ENCODE results near the gene DCDC2C. TPM values are rescaled to one million over a fixed set of nuclear protein-coding genes. Genes with fewer than 3 reads are reported as not detected.

DCDC2C gene
- polyA plus RNA-seq, 10 donors: 0.16 to 1.1 (median 0.42) TPM; not detected in 2

DNA sequence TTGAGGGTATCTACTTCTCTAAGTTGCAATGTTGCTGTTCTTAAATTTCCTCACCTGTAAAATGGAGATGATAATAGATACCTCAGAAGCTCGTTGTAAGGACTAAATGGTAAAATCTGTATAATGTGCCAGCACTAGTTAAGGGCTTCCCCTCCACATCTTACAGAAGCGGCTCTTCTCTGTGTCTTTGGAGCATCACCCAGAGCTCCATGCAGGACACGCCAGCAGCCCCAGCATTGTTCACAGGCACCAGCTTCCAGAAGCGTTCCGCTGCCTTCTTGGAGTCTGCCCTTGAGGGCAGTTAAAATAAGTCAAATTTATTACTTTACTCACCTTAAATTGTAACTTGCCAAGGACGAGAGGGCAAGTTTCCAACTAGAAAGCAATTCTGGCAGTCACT is 5.8 kb downstream of the DCDC2C start:
- no peak for DNase-seq

DNA sequence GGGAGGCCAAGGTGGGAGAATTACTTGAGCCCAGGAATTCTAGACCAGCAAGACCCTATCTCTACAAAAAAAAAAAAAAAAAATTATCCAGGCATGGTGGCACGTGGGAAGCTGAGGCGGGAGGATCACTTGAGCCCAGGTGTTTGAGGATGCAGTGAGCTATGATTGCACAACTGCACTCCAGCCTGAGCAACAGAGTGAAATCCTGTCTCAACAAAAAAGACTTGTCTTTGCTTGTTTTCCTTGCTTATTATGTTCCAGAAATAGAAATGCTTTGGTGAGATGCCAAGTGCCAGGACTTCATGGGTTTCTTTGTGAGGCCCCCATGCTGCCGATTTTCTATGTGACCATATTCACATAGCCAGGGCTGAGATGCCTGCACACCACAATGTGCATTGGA is 9.0 kb downstream of the DCDC2C start:
- no peak for DNase-seq

DNA sequence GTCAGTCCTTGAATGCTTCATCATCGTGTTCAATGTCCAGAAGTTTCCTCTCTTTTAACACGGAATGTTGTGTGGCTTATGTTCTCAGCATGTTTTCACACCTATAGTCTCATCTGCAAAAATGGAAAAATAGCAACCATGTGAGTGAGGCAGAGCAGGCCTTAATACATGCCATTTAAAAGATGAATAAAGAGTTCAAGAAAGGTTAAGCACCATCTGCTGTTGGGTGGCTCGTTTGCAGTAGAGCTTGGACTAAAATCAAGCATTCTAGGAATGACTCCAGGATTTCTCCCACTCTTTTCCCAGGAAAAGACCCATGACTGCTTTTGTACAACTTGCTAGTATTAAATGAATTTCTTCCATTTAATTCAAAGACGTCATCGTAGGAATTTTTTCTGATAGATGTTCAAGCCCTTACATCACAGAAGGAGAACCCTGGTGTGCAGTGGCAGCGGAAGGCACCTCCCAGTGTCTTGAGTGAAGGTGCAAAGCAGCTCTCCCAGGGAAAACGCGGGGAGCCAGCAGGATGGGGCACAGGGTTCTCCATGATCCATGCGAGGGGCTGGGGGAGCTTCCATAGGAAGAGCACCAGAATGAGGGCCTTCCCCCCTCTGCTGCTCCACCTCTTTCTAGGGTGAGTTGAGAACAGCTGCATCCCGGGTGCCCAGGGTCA is 9.6 kb downstream of the DCDC2C start:
- peak; percentile 34 to 75 (median 46) for DNase-seq

DNA sequence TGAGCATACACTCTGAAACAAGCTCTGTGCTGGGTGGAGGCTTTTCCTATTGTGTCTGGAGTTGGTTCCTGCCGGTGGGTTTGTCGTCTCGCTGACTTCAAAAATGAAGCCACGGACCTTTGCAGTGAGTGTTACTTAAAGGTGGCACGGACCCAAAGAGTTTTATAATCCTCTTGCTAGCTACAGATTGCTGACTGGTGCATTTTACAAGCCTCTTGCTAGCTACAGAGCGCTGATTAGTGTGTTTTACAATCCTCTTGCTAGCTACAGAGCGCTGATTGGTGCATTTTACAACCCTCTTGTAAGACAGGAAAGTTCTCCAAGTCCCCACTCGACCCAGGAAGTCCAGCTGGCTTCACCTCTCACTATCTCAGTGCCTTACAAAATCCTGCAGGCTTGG is 15.3 kb downstream of the DCDC2C start:
- DNase-seq: no peak

DNA sequence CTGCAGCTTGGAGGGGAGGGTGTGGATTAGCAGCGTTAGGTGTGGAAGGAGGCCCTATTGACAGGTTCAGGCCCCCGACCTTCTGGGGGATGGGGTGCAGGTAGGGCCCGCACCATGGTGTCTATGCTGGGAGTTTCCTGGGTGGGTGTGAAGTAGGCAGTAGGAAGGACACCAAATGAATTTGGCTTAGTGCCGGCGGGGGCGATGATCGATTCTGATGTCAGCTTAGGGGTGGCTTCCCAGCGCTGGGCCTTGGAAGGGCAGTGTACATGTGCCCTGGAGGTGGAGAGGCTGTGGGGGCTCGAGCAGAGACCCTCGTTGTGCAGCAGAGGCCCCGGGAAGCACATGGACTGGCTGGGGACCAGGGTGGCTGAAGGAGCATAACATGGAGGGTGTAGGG is 21.6 kb downstream of the DCDC2C start:
- no peak for DNase-seq

DNA sequence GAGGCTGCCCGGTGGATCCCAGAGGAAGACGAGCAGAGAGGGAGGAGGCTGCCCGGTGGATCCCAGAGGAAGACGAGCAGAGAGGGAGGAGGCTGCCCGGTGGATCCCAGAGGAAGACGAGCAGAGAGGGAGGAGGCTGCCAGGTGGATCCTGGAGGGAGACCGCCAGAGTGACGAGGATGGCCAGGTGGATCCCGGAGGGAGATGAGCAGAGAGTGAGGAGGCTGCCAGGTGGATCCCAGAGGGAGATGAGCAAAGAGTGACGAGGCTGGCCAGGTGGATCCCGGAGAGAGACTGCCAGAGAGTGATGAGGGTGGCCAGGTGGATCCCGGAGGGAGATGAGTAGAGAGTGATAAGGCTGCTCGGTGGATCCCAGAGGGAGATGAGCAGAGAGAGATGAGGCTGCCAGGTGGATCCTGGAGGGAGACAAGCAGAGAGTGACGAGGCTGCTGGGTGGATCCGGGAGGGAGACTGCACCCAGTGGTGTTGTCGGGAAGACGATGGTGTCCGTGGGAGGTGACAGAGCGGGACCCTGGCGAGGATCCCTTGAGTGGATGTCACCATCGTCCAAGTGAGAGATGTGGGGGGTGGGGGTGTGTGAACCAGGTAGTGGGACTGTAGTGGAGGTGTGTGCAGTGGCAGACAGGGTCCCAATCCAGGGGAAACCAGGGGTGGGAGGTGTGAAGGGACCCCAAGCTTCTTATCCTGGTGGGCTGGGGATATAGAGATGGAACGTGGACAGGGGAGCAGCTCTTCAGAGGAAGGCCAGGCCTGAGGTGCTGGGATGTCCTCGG is 22.3 kb downstream of the DCDC2C start:
- no peak for DNase-seq

DNA sequence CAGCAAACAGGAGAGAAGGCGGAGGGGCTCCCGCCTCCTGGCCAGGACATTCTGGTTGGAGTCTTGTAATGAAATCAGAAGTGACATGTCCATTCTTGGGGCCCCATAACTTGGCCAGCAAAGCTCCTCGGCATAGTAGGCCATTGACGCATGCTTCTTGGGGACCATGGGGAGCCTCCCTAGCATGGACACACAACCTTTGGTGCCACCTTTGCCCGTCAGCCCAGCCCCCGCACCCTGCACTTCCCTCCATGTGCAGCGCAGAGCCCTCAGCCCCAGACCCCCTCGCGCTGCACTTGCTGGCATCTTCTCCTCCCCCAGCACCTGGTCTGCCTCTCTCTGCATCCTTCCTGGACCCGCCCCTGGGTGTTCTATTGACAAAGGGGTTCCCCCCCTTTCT is 23.1 kb downstream of the DCDC2C start:
- DNase-seq: no peak

DNA sequence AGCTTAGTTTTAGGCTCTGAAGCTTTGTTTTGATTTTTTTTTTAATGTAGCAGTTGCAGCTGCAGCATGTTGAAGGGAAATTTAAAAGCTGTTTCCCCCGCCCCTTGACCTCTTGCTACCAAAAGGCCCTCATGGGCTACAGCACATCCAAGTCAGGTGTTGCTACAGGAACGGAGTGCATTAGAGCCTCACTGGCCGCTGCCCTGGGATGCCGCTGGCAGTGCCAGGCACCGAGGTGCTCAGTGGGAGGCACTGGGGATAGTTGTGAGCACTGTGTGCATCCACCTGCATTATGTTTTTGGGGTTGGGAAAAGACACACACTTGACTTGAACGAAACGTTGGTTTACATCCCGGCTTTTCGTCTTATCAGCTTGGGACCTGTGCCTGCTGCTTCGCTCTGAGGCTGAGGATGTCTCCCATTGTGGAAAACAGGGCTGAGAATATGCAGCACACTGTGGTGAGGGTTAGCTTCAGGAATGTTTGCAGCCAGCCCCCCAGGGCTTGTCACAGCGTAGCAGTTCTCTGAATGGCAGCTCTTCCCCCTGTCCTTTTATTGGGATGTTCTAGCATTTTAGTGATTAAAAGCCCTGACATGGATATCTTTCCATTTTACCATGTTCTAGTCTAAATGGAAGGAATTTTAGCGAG is 24.1 kb downstream of the DCDC2C start:
- no peak for DNase-seq

DNA sequence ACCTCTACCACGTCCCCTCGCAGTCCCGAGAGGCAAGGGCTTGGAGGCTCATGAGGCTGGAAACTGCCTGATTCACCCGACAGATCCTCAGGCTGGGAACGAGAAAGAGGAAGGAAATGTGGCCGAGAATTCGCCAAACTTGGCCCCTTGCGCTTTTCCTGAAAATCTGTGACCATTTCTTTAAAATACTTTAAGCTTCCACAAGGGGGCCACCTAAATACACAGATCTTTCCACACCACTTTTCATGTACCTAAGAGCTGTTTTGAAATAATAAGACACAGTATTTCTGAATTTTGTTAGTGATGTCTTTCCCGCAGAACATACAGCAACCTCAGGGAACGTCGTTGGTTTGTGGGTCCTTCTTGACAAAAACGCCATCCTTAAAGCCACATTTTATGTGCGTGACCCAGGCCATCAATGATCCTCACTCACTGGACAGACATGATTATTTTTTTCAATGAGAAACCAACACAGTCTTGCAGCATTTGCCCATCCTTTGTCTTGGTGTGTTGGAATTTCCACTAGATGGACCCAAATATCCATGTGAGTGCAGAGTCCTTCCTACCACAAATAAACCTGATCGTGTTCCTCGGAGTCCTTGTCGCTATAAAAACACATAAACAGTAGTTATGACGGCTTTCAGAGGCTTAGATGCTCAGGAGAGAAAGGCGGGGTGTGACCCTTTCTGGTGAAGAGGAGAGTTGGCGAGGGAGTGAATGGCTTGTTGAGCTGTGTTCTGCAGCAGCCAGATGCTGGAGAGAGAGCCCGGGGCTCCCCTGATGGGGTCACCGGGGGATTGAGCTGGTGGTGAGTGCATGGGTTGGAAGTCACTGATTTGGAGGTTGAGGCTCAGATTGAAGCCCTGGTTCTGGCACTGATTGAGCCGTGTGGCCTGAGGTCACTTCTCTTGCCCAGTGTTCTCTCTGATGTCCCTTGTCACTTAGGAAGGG is 25.0 kb downstream of the DCDC2C start:
- DNase-seq: peak; percentile 58 to 91 (median 81)

DNA sequence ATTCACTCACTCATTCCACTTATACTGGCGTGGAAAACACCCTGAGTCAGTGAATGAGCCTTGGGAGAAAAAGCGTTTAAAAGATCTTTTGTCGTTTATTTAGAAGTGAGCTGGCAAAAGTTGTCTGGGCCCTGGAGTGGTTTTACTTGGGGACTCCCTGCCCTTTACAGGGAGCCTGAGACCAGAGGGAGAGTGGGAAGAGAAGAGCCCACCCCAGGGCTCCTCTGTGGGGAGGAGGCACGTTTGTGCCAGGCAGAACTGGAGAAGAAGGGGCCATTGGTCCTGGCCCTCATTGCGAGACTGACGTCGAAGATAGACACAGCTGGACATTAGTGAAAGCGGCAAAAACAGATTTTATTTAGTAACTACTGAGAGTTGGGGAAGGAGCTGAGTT is 25.7 kb downstream of the DCDC2C start:
- no peak for DNase-seq

DNA sequence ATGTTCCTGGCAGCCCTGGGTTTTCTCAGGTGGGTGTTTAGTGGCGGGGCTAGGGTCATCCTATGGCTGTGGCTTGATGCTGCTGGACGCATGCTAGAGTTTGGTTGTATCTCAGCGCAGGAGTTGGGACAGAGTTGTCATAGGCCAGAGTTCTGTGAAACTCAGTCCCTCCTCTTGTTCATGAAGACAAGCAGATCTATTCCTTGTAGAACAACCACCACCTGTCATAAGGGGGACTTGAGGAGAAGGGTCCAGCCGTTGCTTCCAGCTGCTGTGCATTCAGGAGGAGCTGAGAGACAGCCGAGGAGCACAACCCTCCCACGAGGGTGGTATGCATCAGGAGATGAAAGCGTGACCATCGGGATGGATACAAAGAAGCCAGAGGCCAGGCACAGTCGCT is 26.4 kb downstream of the DCDC2C start:
- no peak for DNase-seq

DNA sequence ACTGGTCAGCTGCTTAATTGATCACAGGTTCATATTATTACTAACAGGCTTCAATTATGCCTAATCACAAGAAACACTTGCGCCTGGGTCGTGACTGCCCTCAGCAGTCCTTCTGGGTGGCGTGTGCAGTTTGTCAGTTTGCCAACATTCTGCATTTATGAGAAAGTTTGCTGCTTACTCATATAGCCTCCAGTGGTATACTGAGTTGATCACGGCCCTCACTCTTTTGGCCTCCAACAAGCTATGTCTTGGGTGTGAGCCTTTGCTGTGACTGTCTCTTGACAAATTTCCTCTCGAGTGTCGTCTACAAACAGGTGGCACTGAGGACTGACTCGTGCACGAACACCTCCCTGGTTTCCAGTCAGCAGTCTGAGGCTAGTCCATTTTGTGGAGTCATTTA is 27.3 kb downstream of the DCDC2C start:
- DNase-seq: peak in 1 of 3 donors; percentile 16

DNA sequence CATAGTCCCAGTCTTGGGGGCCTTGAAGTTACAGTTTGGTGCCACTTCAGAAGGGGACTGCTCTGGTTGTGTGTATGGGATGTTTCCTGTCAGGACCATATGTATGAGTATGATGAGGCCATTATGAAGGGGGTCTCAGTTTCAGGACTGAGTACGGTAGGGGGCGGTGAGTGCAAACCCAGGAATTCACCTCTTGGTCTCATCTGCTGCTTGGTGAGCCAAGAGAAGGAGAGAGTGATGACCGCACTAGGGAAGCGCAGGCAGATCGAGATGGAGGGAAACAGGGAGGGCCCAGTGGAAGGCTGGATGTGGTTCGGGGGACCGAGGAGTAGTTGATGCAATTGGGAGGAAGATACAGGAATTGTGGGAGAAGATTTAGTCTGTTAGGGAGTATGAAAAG is 28.5 kb downstream of the DCDC2C start:
- no peak for DNase-seq

DNA sequence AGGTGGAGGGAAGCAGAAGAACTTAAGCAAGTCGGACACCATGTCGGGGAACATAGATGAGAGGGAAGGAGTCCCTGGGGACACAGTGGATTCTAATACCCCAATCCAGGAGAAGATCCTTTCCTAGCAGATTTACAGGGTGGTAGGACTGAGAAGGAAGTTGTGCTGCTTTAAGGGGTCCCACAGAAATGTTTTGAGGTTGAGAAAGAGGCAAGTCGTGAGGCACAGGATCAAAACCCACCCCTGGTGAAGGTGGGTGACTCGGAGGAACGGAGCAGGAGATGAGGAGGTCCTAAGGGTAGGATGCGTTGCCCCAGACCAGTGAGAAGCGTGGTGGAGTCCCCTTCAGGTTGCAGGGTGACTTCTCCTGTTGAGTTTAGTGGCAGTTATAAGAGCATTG is 32.7 kb downstream of the DCDC2C start:
- DNase-seq: no peak

DNA sequence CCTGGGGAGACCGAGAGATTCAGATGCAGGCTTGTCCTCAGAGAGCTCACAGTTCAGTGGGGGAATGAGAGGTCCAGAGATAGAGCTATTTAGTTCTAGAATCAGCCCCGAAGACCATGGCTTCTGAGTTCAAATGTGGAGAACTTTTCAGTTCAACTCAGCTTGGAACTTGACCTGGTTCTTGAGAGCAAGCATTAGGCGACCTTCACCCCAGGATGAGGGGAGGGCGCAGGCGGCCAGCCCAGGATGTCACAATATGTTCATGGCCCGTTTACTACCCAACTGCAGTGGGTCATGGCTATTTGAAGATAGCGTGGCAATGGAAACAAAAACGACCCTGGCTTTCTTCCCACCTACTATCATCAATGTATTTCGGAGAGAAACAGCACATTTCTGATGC is 33.8 kb downstream of the DCDC2C start:
- no peak for DNase-seq

DNA sequence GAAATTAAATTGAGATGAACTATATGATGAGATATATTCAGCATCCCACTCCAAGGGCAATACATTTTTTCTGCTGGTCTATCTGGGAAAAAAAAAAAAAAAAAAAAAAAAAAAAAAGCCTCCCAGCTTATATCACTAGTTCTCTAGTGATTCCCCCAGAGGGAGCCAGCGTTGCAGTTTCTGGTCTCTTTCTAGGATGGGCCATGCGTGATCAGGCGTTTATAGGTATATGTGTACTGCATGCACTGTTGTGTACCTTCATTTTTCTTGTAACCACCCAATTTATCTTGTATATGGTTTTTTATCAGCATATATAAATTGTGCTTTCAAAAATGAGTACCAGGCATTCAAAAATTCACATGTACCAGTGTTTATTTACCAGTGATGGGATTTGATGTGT is 35.1 kb downstream of the DCDC2C start:
- DNase-seq: peak in 1 of 3 donors; percentile 11

DNA sequence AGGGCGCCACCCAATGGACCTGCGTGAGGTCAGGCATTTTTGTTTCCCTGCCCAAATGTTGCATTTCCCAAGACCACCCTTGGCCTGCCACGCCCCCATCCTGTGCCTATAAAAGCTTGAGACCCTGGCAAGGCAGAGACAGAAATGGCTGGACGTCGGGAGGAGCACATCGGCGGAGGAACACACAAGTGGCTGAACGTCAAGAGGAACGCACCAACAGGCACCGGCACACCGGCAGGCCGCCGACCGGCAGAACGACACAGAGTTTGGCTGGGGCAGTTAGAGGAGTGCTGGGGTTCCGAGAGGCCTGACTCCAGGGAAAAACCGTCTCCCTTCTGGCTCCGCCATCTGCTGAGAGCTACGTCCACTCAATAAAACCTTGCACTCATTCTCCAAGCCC is 35.9 kb downstream of the DCDC2C start:
- no peak for DNase-seq

DNA sequence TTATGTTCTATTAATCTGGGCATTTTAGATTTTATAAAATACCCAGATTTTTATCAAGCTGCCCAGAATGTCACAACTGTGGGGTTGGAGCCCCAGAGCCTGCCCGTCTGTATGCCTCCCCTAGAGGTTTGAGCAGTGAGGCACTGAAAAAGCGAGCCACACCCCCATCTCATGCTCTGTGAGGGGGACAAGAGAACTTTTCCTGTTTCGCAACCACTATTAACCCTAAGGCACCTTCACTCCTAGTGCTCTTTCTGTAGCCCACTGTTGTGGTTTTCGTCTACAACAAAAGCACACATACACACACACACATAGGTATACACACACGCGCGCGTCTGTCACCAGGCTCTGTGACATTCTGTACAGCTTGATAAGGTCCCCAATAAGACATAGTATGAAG is 38.0 kb downstream of the DCDC2C start:
- no peak for DNase-seq

DNA sequence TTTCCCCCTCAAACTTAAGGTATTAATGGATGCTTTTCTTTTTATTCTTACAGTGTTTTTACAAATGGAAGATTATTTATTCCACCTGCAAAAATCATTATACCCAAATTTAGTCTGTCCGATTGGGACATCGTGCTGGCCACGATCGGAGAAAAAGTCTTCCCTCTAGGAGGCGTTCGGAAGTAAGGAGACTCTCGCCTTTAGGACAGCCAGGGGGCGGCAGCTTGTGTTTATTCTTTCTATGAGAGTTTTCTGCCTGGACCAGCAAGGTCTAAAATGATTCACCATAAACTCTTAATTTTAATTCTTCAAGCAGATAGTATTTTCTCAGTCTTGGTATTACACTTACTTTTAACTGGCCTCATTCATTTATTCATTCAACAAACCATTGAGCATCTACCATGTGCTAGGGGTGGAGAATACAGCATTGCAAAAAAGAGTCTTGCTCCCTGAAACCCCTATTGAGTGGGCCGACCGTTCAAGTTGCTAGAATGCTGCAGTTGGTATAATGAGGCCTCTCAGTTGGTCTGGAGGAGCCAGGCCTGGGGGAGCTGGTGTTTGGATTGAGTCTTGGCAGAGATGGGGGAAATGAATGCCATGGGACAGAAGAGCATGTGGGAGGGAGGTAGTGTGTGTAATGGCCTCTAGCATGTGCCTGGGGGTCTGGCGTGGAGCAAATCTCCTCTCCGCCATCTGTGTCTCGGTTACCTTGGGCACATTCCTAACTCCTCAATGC is 38.7 kb downstream of the DCDC2C start:
- DNase-seq: no peak

DNA sequence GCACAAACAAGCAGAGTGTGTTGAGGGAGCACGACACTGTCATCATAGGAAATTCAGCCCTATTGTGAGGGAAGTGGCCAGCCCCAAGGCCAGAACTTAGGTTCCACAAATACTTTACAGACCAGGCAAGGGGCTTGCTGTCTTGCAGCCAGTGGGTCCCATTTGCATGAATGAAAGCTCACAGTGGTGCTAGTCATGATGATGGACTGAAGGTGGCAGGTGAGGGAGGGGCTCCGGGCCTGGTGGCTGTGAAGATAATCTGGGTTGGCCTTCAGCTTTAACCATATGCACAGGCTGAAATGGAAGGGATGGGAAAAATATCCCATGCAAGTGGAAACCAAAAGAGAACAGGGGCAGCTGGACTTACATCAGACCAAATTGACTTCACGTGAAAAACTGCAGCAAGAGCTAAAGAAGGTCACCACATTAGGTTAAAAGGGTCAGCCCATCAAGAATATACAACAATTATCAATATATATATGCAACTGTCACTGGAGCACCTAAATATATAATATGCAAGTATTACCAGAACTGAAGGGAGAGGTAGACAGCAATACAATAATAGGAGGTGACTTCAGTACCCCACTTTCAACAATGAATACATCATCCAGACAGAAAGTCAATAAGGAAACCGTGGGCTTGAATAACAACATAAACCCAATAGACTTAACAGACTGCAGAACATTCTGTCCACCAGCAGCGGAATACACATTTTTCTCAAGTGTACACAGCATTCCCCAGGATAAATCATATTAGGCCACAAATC is 39.6 kb downstream of the DCDC2C start:
- DNase-seq: no peak
